HS-5 (cell line): ENCODE data around the gene CPT1B.
"Not testable (repeated sequence)": the region's sequence is repeated elsewhere in the genome, so short reads cannot be mapped to it uniquely, and the experiment has no call there.

Experiments
- DNase-seq: peaks from one replicate; pipeline ENCODE4 v3.0.0-alpha.2; 2012; ENCODE audit warnings: low read depth

CPT1B gene

GRCh38 chr22:50527921-50528681 is 50.1 kb downstream of the CPT1B start:
- DNase-seq: no peak

DNA sequence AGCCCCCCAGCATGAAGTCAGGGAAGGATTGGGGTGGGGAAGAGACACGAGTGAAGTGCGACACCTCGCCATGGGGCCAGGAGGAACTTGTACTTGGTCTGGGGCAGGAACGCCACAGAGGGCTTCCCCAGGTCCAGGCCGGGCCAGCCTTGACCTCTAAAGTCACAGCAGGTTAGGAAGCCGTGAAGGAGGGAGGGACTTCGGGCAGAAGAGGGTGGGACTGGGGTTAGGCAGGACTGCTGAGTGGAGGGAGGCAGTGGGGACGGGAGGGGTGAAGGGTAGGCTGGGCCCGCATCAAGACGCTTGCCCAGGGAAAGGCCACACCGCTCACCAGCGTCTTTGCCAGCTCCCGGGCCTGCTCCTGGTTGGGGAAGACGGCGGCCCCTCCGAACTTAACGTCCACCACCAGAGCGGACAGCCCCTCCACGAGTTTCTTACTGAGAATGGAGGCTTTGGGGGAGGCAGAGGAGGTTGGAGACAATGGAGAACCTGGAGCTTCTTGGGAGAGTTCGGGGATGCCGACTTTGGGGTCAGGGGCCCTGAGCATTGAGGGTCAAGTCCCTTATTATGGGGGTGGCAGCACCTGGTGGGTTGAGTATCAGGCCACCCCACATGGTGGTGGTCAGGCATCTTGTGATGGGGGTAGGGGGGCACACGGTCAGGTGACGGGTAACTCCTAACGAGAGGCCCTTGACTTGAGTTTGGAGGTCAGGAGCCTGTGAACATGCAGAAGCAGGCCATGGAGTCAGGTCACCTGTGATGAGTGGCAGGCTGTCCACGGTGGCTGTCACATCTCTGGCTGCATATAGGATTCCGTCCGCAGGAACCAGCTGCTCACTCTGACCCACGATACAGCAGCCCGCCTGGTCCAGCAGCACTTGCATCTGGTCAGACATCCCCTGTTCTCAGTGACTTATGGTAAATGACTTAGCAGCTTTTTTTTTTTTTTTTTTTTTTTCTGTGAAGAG is 51.1 kb downstream of the CPT1B start:
- no peak for DNase-seq

GRCh38 chr22:50526108-50526833 is 52.0 kb downstream of the CPT1B start:
- no peak for DNase-seq

GRCh38 chr22:50525858-50526107 is 52.4 kb downstream of the CPT1B start:
- DNase-seq: no peak

DNA sequence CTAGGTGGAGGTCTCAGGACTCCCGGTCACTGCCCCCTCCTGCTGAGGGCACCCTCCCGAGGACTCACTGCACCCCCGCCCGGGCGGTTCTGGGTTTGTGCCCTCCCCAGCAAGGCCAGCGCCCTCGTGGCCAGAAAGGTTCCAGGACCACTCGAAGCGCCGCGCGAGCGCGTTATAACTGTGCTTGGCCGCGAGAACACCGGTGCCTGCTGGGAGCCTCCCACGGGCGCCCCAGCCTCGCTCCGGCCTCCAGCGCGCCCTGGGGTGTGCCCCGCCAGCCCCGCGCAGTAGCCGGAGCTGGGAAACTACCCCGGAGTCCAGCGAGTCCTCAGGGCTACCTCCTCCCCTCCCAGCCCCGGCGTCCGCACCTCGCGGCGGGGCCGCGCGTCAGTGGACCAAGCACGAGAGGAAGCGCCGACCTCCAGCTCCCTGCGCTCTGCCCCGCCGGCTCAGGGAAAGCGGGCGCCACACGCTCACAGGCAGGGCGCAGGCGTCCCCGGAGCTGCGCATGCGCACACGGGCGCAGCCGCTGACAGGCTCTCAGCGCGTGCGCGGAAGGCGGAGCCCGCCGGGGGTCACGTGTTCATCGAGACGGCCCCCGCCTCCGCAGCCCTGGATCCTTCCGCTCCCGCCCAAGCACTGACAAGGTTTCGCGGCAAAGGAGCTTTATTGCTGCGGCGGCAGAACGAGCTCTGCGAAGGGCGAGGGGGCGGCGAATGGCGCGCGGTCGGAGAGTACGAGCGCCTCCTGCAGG is 52.9 kb downstream of the CPT1B start, which contains the start of gene SCO2:
TSS of gene SCO2 (minus strand) at position 495 of the 754 bp plus-strand sequence. CDS start 1,187 bp downstream, outside the sequence.
- no peak for DNase-seq

GRCh38 chr22:50524676-50525103 is 53.5 kb downstream of the CPT1B start:
- DNase-seq: no peak

DNA sequence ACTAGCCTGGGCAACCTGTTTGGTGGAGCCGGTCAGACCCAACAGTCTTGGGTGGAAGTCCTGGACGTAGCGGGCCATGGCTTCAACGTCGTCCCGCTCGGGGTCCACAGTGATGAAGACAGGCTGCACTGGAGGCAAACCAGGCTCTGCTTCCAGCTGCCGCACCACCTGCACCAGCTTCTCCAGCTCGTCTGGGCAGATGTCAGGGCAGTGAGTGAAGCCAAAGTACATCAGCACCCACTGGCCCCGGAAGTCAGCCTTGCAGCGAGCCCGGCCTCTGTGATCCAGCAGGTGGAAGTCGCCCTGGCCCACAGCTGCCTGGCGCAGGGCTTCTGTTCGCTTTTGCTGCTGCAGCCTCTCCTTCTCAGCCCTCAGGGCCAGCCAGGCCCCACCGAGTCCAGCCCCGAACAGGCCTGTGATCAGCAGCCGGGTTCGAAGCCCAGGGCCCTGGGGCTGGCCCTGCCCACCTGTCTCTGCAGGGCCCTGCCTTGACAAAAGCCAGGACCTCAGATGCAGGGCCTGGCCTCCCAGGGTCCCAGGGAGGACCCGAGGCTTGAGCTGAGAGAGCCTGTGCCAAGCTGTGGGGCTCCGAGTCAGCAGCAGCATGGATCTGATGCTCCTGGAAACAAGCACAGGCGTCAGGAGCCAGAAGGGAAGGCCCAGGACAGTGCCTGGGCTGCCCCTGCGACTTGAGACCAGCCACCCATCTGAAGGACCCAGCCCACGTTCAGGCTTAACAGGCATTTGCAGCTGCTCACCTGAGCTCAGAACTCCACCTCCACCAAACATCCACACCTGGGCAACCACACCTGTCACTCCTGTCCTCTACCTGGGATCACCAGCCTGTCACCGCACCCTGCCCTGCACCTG is 54.2 kb downstream of the CPT1B start:
- no peak for DNase-seq

DNA sequence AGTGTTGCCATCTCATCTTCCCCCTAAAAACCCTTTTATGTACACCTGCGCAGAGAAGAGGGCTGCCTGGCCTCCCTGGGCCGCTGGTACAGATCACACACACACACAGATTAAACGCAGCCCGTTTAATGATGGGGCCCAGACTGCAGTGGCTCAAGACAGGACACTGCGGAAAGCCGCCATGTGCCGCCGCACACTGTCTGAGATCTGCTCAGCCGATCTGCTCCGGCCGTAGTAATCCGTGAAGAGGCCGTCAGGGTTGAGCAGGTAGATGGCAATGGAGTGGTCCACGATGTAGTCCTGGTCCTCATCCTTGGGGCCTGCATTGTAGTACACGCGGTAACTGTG is 54.8 kb downstream of the CPT1B start:
- no peak for DNase-seq

DNA sequence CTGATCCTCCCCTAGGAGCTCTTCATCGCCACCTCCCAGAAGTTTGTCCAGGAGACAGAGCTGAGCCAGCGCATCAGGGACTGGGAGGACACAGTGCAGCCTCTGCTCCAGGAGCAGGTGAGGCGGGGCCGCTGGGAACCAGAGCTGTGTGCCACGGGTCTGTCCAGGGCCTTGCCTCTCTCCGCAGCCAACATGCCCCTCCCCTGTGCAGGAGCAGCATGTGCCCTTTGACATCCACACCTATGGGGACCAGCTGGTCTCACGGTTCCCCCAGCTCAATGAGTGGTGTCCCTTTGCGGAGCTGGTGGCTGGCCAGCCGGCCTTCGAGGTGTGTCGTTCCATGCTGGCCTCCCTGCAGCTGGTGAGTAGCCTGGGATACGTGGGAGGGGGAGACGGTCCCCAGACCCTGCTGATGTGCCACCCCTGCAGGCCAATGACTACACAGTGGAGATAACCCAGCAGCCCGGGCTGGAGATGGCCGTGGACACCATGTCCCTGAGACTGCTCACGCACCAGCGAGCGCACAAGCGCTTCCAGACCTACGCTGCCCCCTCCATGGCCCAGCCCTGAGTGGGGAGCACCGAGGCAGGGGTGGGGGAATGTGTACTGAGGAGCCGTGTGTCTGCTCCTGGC is 55.3 kb downstream of the CPT1B start:
- no peak for DNase-seq

- DNase-seq: no peak
Measured at GRCh38 chr22:50522208-50522805, 55.9 kb downstream of the CPT1B start.

DNA sequence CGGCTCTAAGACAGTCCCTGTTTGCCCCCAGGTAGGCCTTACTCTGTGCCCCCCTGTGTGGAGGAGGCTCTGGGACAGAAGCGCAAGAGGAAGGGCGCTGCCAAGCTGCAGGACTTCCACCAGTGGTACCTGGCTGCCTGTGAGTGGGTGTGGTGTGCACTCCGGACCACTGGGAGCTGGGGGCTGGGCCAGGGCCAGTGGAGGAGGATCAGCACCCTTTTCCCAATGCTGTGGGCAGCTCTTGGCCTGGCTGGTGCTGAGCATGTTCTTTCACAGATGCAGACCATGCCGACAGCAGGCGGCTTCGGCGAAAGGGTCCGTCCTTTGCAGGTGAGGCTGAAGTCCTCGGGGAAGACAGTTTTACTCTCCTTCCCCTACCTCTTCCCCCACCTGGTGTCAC is 56.5 kb downstream of the CPT1B start:
- DNase-seq: no peak

GRCh38 chr22:50520826-50521453 is 57.3 kb downstream of the CPT1B start:
- DNase-seq: no peak

GRCh38 chr22:50520184-50520583 is 58.0 kb downstream of the CPT1B start:
- DNase-seq: not testable (repeated sequence)

GRCh38 chr22:50519151-50519550 is 59.1 kb downstream of the CPT1B start:
- no peak for DNase-seq
